HEK293 (cell line): ENCODE data around the gene TMEM100.
"Not testable (repeated sequence)": the region's sequence is repeated elsewhere in the genome, so short reads cannot be mapped to it uniquely, and the experiment has no call there.

Experiments used
- CTCF ChIA-PET: fragments of 350-600 bp; formaldehyde crosslinking; extraction: SDS; loops from one replicate; lab custom pipeline; 2021; ENCODE audit warnings: antibody characterized with exemption; lab: Yijun Ruan, JAX
- POLR2A ChIA-PET: fragments of 300-600 bp; formaldehyde crosslinking; extraction: SDS; loops from one replicate; lab custom pipeline; 2020; ENCODE audit warnings: antibody characterized with exemption, inconsistent platforms; lab: Yijun Ruan, JAX
- H3K27ac ChIP-seq: fragments of 200-500 bp; sonication (Bioruptor generic); 2 replicates; pipeline ENCODE4 v1.5.1; 2014; ENCODE audit warnings: low read depth, low read length, control low read depth, inconsistent platforms; ENCODE audit errors: extremely low read depth
- H3K36me3 ChIP-seq, 2 experiments: fragments of 200-500 bp in 1 of 2; sonication (Bioruptor generic) in 1 of 2; 1 replicate in 1 of 2; 2 replicates in 1 of 2; pipeline ENCODE4 v1.5.1; 2014 to 2017; ENCODE audit warnings: inconsistent platforms in 2 of 2, low read length in 2 of 2; ENCODE audit not compliant: control insufficient read depth in 2 of 2, insufficient read depth in 1 of 2
- H3K4me1 ChIP-seq: fragments of 200-500 bp; sonication (Bioruptor generic); 2 replicates; pipeline ENCODE4 v1.5.1; 2014; ENCODE audit warnings: mild to moderate bottlenecking, low read length, inconsistent platforms; ENCODE audit not compliant: control insufficient read depth, insufficient read depth
- H3K4me3 ChIP-seq: 2 replicates; pipeline ENCODE4 v1.5.1; 2011; ENCODE audit warnings: low read depth, mild to moderate bottlenecking, control low read depth, low read length, moderate library complexity
- H3K9me3 ChIP-seq: fragments of 200-500 bp; sonication (Bioruptor generic); 2 replicates; pipeline ENCODE4 v1.5.1; 2014; ENCODE audit warnings: low read depth, low read length, inconsistent platforms; ENCODE audit not compliant: control insufficient read depth, insufficient read depth
- ZEB2 ChIP-seq: fragments of 450-650 bp; formaldehyde crosslinking; IDR thresholded peaks from 2 replicates; pipeline ENCODE4 v1.5.1; 2016; ENCODE audit warnings: missing biosample characterization, missing genetic modification characterization
- ZNF211 ChIP-seq: fragments of 450-650 bp; formaldehyde crosslinking; IDR thresholded peaks from 2 replicates; pipeline ENCODE4 v1.5.1; 2016; ENCODE audit warnings: low read depth, missing biosample characterization, missing genetic modification characterization
- ZNF548 ChIP-seq: fragments of 450-650 bp; formaldehyde crosslinking; IDR thresholded peaks from 2 replicates; pipeline ENCODE4 v1.5.1; 2016; ENCODE audit warnings: missing biosample characterization, missing genetic modification characterization
- ZNF585B ChIP-seq: fragments of 450-650 bp; formaldehyde crosslinking; IDR thresholded peaks from 2 replicates; pipeline ENCODE4 v1.5.1; 2016; ENCODE audit warnings: missing biosample characterization, missing genetic modification characterization

TMEM100 gene

GRCh38 chr17:55673743-55674506 is 48.7 kb downstream of the TMEM100 start:
- POLR2A ChIA-PET = no interaction called here

GRCh38 chr17:55672585-55673501 is 49.8 kb downstream of the TMEM100 start:
- Histone ChIP-seq H3K36me3 (no peaks in the 10 kb centered on the region), H3K27ac (no peak overlapping the region), H3K4me1 (no peaks in the 10 kb centered on the region), H3K4me3 (no peak overlapping the region), H3K9me3 (no peaks in the 10 kb centered on the region)
- POLR2A ChIA-PET = no interaction called here
- TF ChIP-seq ZNF211 = no peak
- TF ChIP-seq ZNF585B (tag by site-specific recombination) = peak; percentile 36; the same call in 1 of the 2 replicates
- CTCF ChIA-PET = no interaction called here

More at GRCh38 chr17:55673743-55674506, 48.7 kb downstream of the TMEM100 start:
- Histone ChIP-seq H3K4me1 (no peaks in the 10 kb centered on the region), H3K27ac (no peak overlapping the region), H3K4me3 (no peak overlapping the region), H3K9me3 (no peaks in the 10 kb centered on the region)
- TF ChIP-seq ZEB2 (tag by site-specific recombination) (no peak), ZNF548 (tag by site-specific recombination) (peak; percentile 88)
- TF ChIP-seq, all 188 proteins: peak for 1
- CTCF ChIA-PET = no interaction called here
- H3K36me3 ChIP-seq = no peaks in the 10 kb centered on the region

GRCh38 chr17:55672010-55672409 is 50.7 kb downstream of the TMEM100 start:
- POLR2A ChIA-PET, H3K4me1 ChIP-seq, CTCF ChIA-PET, H3K36me3 ChIP-seq, H3K9me3 ChIP-seq, H3K4me3 ChIP-seq, H3K27ac ChIP-seq: not testable (repeated sequence)
